Measurements from ENCODE around the gene NRIP1. TPM values are rescaled to one million over a fixed set of nuclear protein-coding genes. Genes with fewer than 3 reads are reported as not detected.

Gene NRIP1
- polyA plus RNA-seq, 1 donor from 2014 or later = 21.7 TPM

DNA sequence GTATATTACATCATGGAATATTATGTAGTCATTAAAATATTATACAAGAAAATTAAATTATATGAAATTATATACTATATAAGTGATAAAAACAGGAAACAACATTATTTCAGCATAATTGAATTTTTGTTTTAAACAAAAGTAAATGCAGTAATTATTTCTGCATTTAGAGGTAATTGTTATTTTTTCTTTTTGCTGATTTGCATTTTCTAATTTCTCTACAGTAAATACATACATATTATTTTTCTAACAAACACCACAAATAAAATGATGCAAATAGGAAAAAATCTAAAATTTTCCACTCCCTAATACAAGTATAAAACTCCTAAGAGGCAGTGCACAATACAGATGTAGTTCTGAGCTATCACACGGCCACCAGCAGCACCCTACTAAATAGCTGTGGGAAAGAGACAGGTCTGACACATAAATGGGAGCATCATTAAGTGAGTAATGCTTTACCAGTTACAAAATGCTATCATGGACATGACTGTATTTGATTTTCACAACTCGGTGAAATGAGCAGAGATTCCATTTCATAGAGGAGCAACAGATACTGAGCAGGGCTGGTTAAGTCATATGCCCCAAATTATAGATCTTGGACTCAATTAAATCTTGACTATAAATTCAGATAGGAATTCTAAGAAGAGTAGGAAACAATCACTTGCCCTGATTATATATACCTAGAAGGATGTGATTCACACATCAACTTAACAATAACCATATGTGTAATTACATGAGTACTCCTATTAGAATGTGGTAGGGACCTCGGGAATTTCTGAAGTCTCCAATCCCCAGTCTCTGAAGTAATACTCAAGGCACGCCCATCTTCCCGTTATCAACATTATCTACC is 49.0 kb downstream of the NRIP1 start:
- Mint-ChIP-seq H3K27me3 (no peaks in the 10 kb centered on the region), H3K9me3 (no peaks in the 10 kb centered on the region), H3K4me3 (no peak overlapping the region), H3K4me1 (peaks cover 4 to 18% (median 8%) of the 10 kb centered on the region in 3 donors), H3K36me3 (peaks cover 2% of the 10 kb centered on the region), H3K27ac (no peak overlapping the region)

DNA sequence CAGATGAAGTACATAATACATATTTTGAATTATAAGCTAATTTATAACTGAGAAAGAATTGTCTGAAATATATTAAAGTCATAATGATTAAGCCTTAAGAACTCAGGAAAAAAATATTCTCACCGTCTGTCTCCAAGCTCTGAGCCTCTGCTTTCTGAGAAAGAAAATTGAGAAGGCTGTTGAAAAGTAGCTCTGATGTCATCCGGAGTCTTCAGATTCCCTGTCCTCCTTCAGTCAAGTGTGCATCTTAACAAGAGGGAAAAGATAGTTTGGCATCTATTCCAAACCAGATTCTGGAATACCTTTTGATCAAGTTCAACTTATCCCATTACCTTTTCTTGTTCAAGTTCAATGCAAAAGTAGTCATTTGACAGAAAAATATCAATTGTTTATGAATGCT is 50.6 kb downstream of the NRIP1 start:
- Mint-ChIP-seq H3K36me3 (peaks cover 8% of the 10 kb centered on the region), H3K9me3 (no peaks in the 10 kb centered on the region), H3K27me3 (no peaks in the 10 kb centered on the region), H3K27ac (no peak overlapping the region), H3K4me3 (no peak overlapping the region), H3K4me1 (peaks cover 5 to 8% (median 7%) of the 10 kb centered on the region in 3 donors)

DNA sequence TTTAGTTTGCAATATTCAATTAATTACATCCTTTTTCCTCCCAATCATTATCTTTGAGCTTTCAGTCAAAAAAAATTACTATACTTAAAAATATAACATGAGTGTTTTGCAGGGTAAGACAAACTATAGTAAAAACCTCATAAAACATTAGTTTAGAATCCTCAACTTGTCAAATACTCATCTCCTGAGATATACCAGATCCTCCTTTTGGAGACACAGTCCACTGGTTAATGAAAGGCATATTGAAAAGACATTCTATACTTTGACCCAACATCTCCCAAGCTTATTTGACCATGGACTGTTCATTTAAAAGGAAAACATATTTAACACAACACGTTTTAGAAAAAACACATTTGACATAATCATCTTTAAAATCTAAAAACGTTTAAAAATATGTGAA is 52.8 kb downstream of the NRIP1 start:
- Mint-ChIP-seq H3K27me3 (no peaks in the 10 kb centered on the region), H3K4me3 (no peak overlapping the region), H3K27ac (no peak overlapping the region), H3K36me3 (peaks cover 8% of the 10 kb centered on the region), H3K4me1 (peaks cover 1 to 6% (median 5%) of the 10 kb centered on the region in 3 donors), H3K9me3 (no peaks in the 10 kb centered on the region)

DNA sequence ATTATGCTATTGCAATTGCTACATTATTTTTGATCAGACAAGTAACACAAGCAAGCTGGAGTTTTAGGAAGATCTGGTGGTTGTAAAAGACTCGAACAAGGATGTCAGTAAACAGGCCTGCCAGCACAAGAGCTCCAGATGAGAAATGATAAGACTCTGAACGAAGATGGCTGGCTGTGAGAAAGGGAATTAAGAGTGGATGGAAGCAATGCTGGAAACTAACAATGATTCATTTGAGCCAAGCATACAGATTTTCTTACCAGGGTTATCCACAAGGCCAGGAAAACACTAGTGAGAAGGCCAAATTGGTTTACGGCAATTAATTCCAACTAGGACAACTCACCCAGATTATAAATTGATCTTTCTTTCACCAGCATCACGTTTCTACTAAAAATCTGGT is 54.2 kb downstream of the NRIP1 start:
- Mint-ChIP-seq H3K27me3 (no peaks in the 10 kb centered on the region), H3K4me3 (no peak overlapping the region), H3K9me3 (no peaks in the 10 kb centered on the region), H3K4me1 (peaks cover 1 to 14% (median 10%) of the 10 kb centered on the region in 3 donors), H3K36me3 (peaks cover 8% of the 10 kb centered on the region), H3K27ac (no peak overlapping the region)

DNA sequence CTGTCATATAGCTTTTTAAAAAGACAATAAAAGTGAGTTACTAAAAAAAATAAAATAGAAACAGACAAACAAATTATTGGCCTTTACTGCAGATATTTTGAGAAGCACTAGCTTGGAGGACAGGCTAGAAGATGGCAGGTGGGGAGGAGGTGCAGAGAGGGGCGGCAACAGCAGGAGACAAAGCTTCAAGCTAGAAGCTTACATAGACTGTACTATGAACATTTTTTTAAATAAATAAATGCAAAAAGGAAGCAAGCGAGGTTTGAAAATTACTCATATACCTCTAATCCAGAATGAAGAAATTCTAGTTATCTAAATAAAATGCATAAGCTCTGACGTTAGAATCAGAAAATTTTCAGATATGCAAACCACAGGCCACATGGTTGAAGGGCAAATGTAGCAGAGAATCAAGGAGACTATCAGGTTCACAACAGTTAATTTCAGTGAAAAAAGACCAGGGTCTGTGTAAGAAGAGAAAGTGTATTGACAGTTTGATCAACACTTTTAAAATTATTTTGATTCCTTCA is 54.9 kb downstream of the NRIP1 start:
- H3K27me3 Mint-ChIP-seq = no peaks in the 10 kb centered on the region
- H3K27ac Mint-ChIP-seq = no peak overlapping the region
- H3K4me1 Mint-ChIP-seq = peaks cover 3 to 18% (median 14%) of the 10 kb centered on the region in 3 donors
- H3K9me3 Mint-ChIP-seq = no peaks in the 10 kb centered on the region
- H3K4me3 Mint-ChIP-seq = no peak overlapping the region
- H3K36me3 Mint-ChIP-seq = peaks cover 8% of the 10 kb centered on the region

DNA sequence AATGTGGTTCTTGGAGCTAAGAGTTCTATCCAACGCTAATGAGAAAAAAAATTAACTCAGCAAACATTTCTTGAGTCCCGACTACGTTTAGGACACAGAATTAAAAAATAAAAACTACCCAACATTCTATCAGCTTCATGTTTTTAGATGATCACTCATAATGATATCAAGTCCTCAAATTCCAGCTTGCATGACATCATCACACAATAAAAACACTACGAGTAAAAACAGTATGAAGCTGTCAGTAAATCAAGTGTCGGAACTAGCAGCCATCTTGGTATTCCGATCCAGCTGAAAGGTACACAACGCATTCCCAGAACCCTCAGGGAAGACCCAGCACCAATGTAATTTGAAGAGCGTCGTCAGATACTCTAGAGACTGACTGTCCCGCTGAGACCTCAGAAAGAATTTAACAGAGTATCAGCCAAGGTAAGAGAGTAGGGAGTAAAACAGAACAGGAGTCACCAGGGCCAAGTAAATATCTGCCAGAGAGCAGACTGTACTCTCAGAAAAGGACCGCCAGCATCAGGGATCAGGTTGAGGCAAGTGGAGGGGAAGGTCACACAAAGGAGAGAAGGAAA is 57.0 kb downstream of the NRIP1 start:
- Mint-ChIP-seq H3K27me3 (no peaks in the 10 kb centered on the region), H3K4me1 (peaks cover 3 to 29% (median 17%) of the 10 kb centered on the region in 3 donors), H3K27ac (no peak overlapping the region), H3K9me3 (no peaks in the 10 kb centered on the region), H3K36me3 (peaks cover 6% of the 10 kb centered on the region), H3K4me3 (no peak overlapping the region)

DNA sequence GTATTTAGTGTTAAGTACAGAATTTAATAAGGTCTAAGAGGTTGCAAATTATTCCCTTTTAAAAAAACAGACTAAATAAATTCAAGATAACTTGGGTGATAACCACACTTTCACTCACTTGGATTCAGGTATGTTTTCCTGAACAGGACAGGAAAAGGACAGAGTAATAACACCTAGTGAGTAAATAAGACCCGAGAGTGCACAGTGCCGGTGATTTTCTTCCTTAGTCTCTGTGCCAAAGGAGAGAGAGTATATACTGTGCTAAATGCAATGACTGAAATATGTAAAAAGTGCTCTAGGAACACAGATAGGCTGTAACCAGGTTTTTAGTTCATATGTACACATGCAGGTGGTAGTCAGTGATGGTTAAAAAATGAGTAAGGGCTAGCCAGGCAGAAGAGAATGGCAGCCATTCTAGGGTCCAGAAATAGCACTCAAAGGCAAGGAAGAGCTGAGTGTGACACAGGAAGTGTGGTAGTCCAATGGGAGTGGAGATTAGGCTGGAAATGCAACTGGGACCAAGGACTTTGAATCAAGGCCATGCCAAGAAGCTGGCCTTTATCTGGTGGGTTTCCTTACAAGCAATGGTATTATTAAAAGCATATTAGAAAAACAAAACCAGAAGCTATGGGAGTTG is 58.1 kb downstream of the NRIP1 start:
- Mint-ChIP-seq H3K27ac (no peak overlapping the region), H3K36me3 (peaks cover 9% of the 10 kb centered on the region), H3K4me1 (peaks cover 10 to 34% (median 26%) of the 10 kb centered on the region in 3 donors), H3K27me3 (no peaks in the 10 kb centered on the region), H3K4me3 (no peak overlapping the region), H3K9me3 (no peaks in the 10 kb centered on the region)

DNA sequence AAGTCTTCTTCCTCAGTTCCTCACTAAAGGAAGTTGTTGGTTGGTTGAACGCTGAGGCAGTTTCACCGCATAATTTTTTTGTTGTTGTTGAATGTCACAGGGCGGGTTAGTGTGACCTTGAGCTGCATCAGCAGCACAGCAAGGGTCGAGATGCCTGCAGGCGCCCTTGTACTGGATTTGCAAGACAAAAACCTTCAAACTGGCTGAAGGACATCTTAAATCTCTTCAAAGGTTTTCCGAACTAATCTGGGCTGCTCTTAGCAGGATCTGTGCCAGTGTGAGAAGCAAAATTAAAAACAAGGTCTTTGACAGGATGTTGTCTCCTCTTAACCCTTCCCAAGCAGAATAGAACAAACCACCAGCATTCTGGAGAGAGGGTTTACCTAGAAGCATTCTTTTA is 59.4 kb downstream of the NRIP1 start:
- H3K36me3 Mint-ChIP-seq = peaks cover 8% of the 10 kb centered on the region
- peak overlapping the region in 1 of 4 donors; percentile 38 for H3K4me3 Mint-ChIP-seq
- peaks cover 10 to 39% (median 27%) of the 10 kb centered on the region in 3 donors for H3K4me1 Mint-ChIP-seq
- H3K27ac Mint-ChIP-seq = no peak overlapping the region
- no peaks in the 10 kb centered on the region for H3K9me3 Mint-ChIP-seq
- H3K27me3 Mint-ChIP-seq = no peaks in the 10 kb centered on the region

DNA sequence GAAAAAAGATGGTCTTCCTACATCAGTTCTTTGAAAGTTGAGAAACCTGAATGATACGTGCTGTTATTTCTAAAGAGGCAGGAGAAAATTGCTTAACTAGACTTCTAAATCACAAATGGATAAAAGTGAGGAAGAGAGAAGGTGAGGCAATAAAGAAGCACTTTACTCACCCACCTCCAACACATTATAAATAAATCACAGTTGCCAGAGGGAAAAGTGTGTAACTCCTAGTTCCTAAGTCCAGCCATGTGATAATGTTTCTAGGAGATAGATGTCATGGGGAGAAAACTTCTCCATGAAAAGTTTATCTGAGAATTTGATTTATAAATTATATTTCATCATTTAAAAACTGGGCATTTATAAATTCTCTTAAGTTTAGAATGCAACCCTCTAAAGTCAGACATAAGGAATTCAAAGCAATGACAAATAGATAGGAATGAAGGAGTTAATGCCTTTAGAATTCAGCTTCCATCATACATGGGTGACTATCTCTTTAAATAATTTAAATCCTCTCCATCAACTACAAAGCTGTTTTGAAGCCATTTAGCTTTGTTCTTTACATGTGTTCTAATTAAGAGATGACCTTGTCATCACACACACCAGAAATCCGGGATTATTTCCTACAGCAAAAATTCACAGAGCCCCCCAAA is 60.0 kb downstream of the NRIP1 start:
- H3K4me1 Mint-ChIP-seq = peaks cover 13 to 42% (median 30%) of the 10 kb centered on the region in 3 donors
- peaks cover 8% of the 10 kb centered on the region for H3K36me3 Mint-ChIP-seq
- no peaks in the 10 kb centered on the region for H3K27me3 Mint-ChIP-seq
- H3K9me3 Mint-ChIP-seq = no peaks in the 10 kb centered on the region
- no peak overlapping the region for H3K27ac Mint-ChIP-seq
- no peak overlapping the region for H3K4me3 Mint-ChIP-seq

DNA sequence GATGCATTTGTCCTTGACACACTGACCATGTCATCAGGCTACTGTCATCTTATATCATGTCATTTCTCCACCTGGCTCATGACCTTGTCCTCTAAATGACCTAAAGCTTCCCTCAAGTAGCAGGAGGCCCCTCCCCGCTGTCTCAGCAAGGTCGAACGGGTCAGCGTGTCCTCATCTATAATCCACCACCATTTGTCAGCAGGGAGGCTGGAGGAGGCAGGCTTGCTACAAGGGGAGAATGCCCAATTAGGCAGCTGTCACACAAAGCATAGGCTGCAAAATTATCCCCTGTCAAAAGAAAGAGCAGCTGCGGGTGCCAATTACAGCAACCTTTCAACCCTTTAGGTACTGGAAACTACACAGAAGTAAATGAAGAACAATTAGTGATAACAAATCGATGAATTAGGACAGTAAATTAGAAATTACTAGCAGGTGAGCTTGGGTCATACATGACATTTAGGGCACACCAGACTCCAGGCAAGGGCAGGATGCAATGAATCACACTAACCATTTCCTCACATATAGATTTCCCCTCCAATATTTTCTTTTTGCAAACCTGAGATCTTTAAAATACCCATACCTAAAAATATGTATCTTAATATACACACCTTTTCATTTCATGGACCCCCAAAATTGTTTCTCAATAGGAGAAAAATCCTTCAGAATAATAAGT is 61.2 kb downstream of the NRIP1 start:
- H3K27me3 Mint-ChIP-seq = no peaks in the 10 kb centered on the region
- no peak overlapping the region for H3K27ac Mint-ChIP-seq

DNA sequence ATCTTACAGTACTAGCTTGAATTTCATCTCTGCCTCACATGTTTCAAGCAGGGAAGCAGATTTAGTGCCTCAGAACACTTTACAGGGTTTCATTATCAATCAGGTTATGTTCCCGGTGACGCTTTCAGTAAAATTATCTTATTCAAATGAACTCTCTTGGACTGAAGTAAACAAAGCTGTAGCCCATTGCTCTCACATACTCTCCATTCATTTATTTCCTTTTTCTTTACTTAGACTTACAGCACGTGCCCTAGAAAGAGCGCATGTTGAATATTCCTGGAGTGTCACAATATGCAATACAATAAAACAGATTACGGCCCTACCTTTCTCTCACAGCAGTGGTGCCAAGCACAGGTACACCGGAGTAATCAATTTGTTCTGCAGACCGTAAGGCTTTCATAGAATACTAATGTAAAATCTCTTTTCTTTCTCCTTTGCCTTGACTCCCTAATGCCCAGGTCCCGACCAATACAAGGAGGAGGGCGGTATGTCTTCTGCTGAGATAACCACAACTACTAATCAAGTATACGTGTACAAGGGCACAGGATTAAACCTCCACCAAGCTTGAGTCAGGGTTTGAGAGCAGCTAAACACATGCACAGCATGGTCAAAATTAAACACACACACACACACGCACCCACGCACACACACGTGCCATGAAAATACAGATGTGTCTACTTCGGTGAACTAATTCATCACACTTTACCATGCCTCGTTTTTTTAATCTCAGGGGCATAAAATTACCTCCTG is 62.8 kb downstream of the NRIP1 start:
- H3K4me1 Mint-ChIP-seq = peaks cover 14 to 42% (median 26%) of the 10 kb centered on the region in 3 donors
- peaks cover 4% of the 10 kb centered on the region for H3K36me3 Mint-ChIP-seq
- H3K4me3 Mint-ChIP-seq = peak overlapping the region in 1 of 4 donors; percentile 27
- no peaks in the 10 kb centered on the region for H3K9me3 Mint-ChIP-seq
- no peaks in the 10 kb centered on the region for H3K27me3 Mint-ChIP-seq
- H3K27ac Mint-ChIP-seq = peak overlapping the region in 1 of 3 donors; percentile 90

More for the DNA sequence above, 61.2 kb downstream of the NRIP1 start:
- H3K4me3 Mint-ChIP-seq = peak overlapping the region in 1 of 4 donors; percentile 2
- peaks cover 13 to 44% (median 27%) of the 10 kb centered on the region in 3 donors for H3K4me1 Mint-ChIP-seq
- no peaks in the 10 kb centered on the region for H3K9me3 Mint-ChIP-seq
- H3K36me3 Mint-ChIP-seq = peaks cover 4% of the 10 kb centered on the region

DNA sequence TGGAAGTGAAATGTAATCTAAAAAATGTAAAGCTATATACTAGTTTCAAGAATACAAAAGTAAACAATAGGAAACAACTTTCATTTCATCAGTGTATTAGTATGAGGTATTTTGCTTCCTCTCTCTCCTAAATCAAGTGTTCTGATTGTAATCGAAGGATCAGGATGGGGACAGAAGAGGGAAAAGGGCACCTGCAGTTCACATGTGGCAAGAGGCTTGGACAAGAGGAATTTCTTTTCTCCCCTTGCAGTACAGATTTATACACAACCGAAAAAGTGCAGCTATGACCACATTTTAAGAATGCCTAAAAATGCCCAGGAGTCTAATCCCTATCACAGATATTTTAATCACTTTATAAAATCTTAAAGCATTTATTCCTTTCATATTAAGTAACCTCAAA is 63.7 kb downstream of the NRIP1 start:
- Mint-ChIP-seq H3K4me3 (no peak overlapping the region), H3K36me3 (peaks cover 6% of the 10 kb centered on the region), H3K27me3 (no peaks in the 10 kb centered on the region), H3K9me3 (no peaks in the 10 kb centered on the region), H3K27ac (no peak overlapping the region), H3K4me1 (peaks cover 14 to 36% (median 24%) of the 10 kb centered on the region in 3 donors)

DNA sequence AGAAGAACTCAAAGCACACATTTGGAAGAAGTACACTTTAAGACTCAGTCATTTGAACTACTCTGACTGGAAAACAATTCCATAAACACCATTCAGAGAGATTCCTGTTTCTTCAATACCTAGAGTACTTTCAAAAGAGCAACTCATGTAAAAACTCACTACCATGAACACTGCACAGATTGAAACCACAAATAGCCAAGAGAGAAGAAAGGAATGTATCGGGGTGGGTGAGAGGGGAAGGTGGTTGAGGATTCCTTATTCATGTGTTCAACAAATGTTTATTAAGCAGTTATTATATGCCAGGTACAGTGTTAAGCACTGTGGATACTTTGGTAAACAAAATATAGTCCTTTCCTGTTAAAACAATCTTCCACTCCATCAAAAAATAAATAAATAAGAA is 64.7 kb downstream of the NRIP1 start:
- Mint-ChIP-seq H3K9me3 (no peaks in the 10 kb centered on the region), H3K27ac (peak overlapping the region in 1 of 3 donors; percentile 11), H3K4me3 (no peak overlapping the region), H3K27me3 (no peaks in the 10 kb centered on the region), H3K4me1 (peaks cover 12 to 30% (median 19%) of the 10 kb centered on the region in 3 donors), H3K36me3 (peaks cover 6% of the 10 kb centered on the region)

DNA sequence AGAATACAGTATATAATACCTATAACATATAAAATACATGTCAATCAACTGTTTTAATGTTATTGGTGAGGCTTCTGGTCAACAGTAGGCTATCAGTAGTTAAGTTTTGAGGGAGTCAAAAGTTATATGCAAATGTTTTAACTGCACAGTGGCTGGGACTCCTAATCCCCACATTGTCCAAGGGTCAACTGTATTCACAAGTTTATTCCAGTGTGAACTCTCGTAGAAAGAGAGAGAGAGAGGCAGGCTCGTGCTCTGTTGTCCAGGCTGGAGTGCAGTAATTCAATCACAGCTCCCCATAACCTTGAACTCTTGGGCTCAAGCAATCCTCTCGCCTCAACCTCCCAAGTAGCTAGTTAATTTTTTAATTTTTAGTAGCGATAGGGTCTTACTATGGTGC is 66.0 kb downstream of the NRIP1 start:
- Mint-ChIP-seq H3K27ac (peak overlapping the region in 1 of 3 donors; percentile 65), H3K9me3 (no peaks in the 10 kb centered on the region), H3K4me3 (no peak overlapping the region), H3K4me1 (peaks cover 12 to 22% (median 18%) of the 10 kb centered on the region in 3 donors), H3K36me3 (peaks cover 6% of the 10 kb centered on the region), H3K27me3 (no peaks in the 10 kb centered on the region)

Measured in IgD-negative memory B cell (primary cell).